RWPE1 (cell line): ENCODE results near the gene EML2.

Source experiments
- CTCF ChIA-PET: fragments of 350-600 bp; sonication (Branson Sonifier 250); formaldehyde crosslinking; extraction: SDS; loops from one replicate; lab custom pipeline; 2021; lab: Yijun Ruan, JAX
- POLR2A ChIA-PET: fragments of 400-600 bp; formaldehyde crosslinking; extraction: SDS; loops from one replicate; lab custom pipeline; 2020; ENCODE audit warnings: antibody characterized with exemption; ENCODE audit not compliant: low non-redundant PET; lab: Yijun Ruan, JAX
- DNase-seq: peaks from one replicate; pipeline ENCODE4 v3.0.0; 2012; ENCODE audit warnings: low spot score
- H3K27ac ChIP-seq: fragments of 450-650 bp; 2 replicates; pipeline ENCODE4 v1.5.1; 2017
- CTCF ChIP-seq: fragments of 450-650 bp; conservative IDR thresholded peaks from 2 replicates; pipeline ENCODE4 v1.5.1; 2017; ENCODE audit warnings: low read depth, mild to moderate bottlenecking

The EML2 gene

GRCh38 chr19:45608948-45609347 lies 30.2 kb downstream of the EML2 start:
- H3K27ac ChIP-seq: no peak overlapping the region
- no peak for TF ChIP-seq CTCF
- ChIA-PET POLR2A (interaction anchor here (0.7 kb wide), 1 partner anchor 29 kb away, joined by 3 read pairs; no protein-coding TSS in a partner anchor), CTCF (no interaction called here)
- no peak for DNase-seq

GRCh38 chr19:45607071-45608029 lies 31.8 kb downstream of the EML2 start:
- DNase-seq: peak; percentile 36
- peak; percentile 92 for TF ChIP-seq CTCF
- ChIA-PET POLR2A (no interaction called here), CTCF (interaction anchor here (0.7 to 1.3 kb wide), 5 partner anchors 18 to 70 kb away, joined by 3 to 10 read pairs (median 4); no protein-coding TSS in a partner anchor)
- H3K27ac ChIP-seq: peak overlapping the region; percentile 67

GRCh38 chr19:45601524-45602374 lies 37.4 kb downstream of the EML2 start, which contains the start of gene GPR4:
Gene GPR4, minus strand, starts transcription at chr19:45602212. Its CDS starts 10,346 bp downstream, at chr19:45591866.
- no peak for DNase-seq
- ChIA-PET POLR2A (no interaction called here), CTCF (no interaction called here)
- no peak within 1 kb of the TSS; the same call in 1 of the 2 replicates for H3K27ac ChIP-seq
- no peak for TF ChIP-seq CTCF

- no peak for TF ChIP-seq CTCF
- no peak for DNase-seq
- ChIA-PET CTCF (interaction anchor here (0.6 to 1.2 kb wide), 2 partner anchors 39 to 41 kb away, joined by 3 to 4 read pairs; no protein-coding TSS in a partner anchor), POLR2A (no interaction called here)
- no peak overlapping the region for H3K27ac ChIP-seq
These were observed 38.1 kb downstream of the EML2 start for GRCh38 chr19:45601115-45601514.

GRCh38 chr19:45600340-45600885 lies 38.8 kb downstream of the EML2 start:
- ChIA-PET POLR2A (no interaction called here), CTCF (interaction anchor here (0.6 to 1.2 kb wide), 4 partner anchors 40 to 155 kb away, joined by 3 to 6 read pairs (median 4); no protein-coding TSS in a partner anchor)
- no peak for DNase-seq
- no peak for TF ChIP-seq CTCF
- H3K27ac ChIP-seq: no peak overlapping the region
